Activated CD4-positive, alpha-beta T cell treated with anti-CD3 and anti-CD28 coated beads, Interleukin-2, amount 50 U/mL, for 4 hours (primary cell): ENCODE results near the gene CCDC142.
A peak's percentile ranks its signal among the peaks of the same experiment; 100 is the strongest.
"Not testable (repeated sequence)": the region's sequence is repeated elsewhere in the genome, so short reads cannot be mapped to it uniquely, and the experiment has no call there.

Source experiments
- DNase-seq, 2 experiments: peaks; one replicate each; pipeline ENCODE4 v3.0.0-alpha.2; 2020

The CCDC142 gene

GRCh38 chr2:74470742-74471141 is 12.1 kb downstream of the CCDC142 start:
- not testable (repeated sequence) for DNase-seq

GRCh38 chr2:74464406-74464805 is 18.4 kb downstream of the CCDC142 start:
- no peak for DNase-seq

DNA sequence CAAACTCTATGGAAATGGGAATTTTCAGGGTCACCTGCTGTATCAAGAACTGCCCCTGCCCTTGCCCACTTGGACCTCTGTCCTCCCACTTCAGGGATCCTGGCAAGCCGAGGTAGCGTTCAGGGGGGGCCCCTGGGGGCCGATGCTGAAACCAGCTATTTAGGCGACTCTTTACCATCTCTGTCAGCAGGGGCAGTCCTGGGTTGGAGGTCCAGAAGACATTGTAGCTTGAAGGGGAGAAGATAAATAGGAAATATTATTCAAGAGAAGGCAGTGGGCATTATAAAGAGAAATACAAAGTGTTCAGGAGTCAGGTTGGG is 20.1 kb downstream of the CCDC142 start:
- no peak for DNase-seq

- no peak for DNase-seq
These were observed 20.6 kb downstream of the CCDC142 start for GRCh38 chr2:74462054-74462785.

- DNase-seq: no peak
These were observed 21.4 kb downstream of the CCDC142 start for GRCh38 chr2:74461187-74462053.

DNA sequence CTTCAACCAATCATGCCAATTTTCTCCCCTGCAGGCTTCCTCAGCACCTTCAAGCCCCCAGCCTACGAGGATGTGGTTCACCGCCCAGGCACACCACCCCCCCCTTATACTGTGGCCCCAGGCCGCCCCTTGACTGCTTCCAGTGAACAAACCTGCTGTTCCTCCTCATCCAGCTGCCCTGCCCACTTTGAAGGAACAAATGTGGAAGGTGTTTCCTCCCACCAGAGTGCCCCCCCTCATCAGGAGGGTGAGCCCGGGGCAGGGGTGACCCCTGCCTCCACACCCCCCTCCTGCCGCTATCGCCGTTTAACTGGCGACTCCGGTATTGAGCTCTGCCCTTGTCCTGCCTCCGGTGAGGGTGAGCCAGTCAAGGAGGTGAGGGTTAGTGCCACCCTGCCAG is 22.6 kb downstream of the CCDC142 start:
- not testable (repeated sequence) for DNase-seq

DNA sequence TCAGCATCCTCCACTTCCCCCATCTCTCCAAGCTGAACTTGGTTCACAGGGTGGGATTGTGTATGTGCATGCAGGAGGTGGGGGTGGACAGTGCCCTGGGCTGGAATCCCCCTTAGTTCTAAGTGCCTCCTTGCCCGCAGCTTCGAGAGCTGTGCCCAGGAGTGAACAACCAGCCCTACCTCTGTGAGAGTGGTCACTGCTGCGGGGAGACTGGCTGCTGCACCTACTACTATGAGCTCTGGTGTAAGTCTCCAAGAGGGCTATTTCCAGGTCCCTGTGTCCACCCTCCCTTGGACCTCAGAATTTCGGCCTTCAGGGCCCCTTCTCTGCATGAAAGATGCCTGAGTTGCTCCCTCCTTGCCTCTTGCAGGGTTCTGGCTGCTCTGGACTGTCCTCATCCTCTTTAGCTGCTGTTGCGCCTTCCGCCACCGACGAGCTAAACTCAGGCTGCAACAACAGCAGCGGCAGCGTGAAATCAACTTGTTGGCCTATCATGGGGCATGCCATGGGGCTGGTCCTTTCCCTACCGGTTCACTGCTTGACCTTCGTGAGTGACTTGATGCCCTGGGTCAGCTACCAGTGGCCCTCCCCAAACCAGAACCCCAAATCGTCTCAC is 23.2 kb downstream of the CCDC142 start:
- DNase-seq: not testable (repeated sequence)

- no peak for DNase-seq
These were observed 23.8 kb downstream of the CCDC142 start for GRCh38 chr2:74458938-74459363.

DNA sequence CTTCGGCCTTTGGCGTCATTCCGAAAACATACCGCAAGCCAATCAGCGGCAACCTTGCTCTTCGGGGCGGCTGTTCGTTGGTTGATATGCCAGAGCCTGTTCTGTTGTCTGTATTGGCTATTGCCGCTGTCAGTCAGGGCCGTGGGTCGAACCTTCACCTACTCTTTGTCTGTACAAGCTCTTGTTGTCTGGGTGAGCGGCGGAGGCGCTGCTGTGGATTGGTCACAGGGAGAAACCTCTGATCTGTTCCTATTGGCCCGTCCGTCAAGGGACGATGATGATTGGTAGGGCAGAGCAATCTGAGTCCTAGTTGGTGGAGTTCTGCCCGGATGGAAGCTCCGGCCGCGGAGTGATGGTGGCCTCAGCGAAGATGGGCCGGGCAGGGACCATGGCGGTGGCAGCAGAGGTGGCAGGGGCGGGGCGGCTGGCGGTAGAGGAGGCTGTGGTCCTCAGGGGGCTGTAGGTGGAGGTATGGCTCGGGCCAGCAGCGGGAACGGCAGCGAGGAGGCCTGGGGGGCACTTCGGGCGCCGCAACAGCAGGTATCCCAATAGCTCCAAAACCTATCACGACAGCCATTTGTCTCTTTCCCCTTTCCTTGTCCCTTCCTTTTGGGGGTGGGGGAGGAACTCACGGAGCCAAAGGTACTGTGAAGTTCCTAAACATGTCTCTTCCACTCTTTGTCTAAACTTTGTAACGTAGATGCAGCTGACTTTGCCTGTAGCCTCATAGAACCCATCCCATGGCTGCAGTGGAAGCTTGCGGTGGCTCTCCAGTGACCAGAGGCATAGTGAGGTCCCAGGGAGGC is 24.5 kb downstream of the CCDC142 start, which contains the start of gene WBP1:
Gene WBP1 (plus strand): TSS at position 307 of the 806 bp plus-strand sequence. CDS start 165 bp downstream, at position 472.
- DNase-seq: peak; percentile 99

GRCh38 chr2:74457549-74458131 is 25.2 kb downstream of the CCDC142 start:
- DNase-seq: peak; percentile 75 to 78

DNA sequence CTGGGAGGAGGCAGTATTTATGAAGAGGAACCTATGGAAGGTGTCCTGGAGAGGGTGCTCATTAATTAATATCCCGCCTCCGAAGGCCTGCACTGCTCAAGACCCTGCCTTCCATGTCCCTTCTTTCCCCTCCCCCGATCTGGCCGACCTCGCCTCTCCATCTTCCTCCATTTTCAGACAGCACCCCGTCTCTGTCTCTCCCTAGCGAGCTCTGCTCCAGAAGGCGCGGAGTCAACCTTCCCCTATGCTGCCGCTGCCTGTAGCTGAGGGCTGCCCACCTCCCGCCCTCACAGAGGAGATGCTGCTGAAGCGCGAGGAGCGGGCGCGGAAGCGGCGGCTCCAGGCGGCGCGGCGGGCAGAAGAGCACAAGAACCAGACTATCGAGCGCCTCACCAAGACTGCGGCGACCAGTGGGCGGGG is 25.7 kb downstream of the CCDC142 start:
- no peak for DNase-seq

DNA sequence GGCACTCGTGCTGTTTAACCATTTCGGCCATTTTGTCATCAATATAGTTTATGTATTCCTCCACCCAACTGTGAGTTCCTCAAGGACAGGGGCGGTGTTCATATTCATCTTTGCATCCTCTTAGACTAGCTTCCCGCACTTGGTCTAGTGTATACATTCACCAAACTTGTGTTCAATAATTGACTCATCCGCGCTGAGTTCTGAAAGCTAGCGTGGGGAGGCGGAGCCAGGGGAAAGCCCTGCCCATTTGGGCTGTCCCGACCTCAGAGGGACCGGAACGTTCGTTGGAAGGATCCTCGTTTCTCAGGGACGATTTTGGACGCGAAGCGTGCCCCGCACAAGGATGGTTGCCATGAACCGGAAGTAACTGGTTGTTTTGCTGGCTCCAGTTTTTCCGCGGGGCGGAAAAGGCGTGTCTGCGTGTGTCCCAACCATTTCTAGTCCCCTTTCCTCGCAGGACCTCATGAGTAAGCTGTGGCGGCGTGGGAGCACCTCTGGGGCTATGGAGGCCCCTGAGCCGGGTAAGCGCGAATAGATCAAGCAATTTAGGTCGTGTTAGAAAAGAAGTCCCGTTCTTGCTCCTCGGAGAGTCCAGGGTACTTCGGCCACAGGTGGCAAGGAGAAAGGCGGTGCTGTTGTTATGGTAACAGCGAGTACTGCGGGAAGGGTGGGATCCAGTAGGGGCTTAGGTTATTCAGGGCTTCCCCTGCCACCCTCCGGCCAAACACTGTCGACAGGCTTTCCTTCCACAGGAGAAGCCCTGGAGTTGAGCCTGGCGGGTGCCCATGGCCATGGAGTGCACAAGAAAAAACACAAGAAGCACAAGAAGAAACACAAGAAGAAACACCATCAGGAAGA is 27.9 kb downstream of the CCDC142 start, which contains the start of gene INO80B:
Gene INO80B (plus strand): TSS at position 434 of the 858 bp plus-strand sequence. CDS start 30 bp downstream, at position 464.
- peak; percentile 96 to 97 for DNase-seq

DNA sequence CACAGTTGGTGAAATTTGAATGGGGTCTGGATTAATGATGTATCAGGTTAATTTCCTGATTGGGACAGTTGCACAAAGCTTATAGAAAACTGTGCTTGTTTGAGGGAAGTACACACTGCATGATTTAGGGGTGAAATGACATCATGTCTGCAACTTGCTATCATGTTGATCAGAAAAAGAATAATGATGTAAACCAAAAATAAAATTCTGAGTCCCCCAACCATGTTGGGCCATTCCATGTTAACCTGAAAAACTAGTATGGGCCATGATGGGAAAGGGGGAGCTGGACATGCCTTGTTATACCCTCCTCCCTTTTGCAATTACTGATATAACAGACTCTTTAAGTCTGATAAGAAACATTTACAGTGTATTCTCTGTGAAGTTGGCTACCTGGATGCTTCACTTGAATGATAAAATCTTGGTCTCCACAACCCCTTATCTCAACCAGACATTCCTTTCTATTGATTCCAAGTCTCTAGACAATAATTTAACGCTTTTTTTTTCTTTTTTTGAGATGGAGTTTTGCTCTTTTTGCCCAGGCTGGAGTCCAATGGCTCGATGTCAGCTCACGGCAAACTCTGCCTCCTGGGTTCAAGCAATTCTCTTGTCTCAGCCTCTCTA is 32.1 kb downstream of the CCDC142 start:
- no peak for DNase-seq

GRCh38 chr2:74448771-74449170 is 34.0 kb downstream of the CCDC142 start:
- no peak for DNase-seq

GRCh38 chr2:74447230-74447999 is 35.4 kb downstream of the CCDC142 start:
- no peak for DNase-seq

DNA sequence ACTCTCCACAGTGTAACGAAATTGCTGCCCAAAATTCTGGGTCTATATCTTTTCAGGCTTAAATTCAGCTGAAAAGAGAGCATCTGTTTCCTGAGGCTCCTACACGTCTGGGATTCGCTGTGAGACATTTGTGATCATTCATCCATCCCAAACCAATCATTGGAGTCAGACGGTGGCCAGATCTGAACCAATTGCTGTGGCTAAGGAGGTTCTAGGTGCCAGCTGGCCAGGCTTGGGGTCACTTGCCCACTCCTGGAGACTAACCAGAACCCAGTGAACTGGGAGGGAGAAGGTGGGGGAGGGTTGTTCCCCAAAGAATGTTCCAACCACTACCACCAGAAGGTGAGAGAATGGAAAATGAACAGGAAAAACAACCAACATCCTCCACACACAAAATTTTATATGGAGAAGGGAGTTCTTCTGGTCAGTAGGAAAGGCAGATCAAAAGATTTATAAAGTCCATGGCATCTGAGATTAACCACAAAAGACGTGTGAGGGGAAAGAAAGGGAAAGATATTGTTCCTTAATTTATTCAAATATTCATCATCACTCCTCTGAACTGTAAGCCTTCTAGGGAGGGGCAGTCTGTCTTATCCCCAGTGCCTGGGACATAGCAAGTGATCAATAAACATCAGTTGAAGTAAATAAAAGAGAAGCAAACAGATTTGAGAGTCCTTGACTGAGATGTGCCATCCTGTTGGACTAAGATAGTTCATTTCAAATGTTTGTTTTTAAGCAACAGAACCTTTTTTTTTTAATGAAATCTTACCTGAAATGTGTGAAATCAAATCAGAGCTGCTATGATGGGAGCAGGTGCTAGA is 38.1 kb downstream of the CCDC142 start:
- DNase-seq: no peak

GRCh38 chr2:74442483-74443297 is 40.1 kb downstream of the CCDC142 start:
- not testable (repeated sequence) for DNase-seq
